TTC549 (cell line): Measurements from ENCODE around the gene GATM.
"Not testable (repeated sequence)": the region's sequence is repeated elsewhere in the genome, so short reads cannot be mapped to it uniquely, and the experiment has no call there.

Experiments used
- FAIRE-seq: peaks from 2 replicates; lab custom pipeline; 2012; peaks lifted over from hg19 to GRCh38; lab: Jason Lieb, UNC

Gene GATM

DNA sequence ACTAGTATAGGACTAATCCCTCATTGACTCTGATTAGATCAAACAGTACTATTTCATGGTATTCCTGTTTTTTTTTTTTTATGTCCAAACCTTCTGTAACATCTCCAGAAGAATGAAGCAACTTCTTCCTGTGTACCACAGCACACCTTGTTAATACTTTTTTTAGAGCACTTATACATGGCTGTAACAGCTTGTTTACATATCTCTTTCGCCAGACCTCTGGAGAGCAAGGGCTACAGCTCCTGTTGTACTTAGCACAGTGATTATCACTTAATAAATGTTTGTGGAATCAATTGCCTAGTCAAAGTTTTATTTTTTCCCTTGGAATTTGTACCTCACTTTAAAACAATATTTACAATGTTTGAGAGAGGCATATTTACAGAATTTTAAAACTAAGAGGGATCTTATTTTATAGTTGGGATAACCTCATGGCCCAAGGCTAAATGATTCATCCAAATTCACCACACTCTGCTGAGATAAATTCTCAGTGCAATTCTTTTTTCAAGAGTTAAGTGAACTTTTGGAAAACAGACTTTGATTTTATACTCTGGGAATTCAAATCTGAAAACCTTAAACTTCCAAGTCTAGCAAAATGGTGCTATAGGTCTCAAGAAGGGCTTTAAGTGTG, 9.2 kb upstream of the GATM start:
- no peak for FAIRE-seq

DNA sequence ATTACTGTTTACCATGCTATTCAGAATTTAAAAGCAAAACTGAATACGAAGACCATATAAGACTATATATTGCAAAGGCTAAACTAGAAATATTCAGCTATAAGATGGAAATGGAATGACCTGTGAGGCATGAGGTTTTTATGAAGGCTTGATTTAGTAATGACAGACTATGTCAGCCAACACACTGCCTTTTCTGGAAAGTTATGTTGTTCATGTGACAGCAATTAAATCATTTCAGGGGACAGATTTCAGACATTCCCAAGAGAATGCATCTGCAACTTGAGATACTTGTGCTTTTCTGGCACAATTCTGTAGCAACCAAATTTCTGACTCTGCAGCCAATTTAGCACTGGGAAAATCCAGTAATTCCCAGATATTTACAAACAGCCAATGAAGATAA, 8.6 kb upstream of the GATM start:
- FAIRE-seq = no peak

DNA sequence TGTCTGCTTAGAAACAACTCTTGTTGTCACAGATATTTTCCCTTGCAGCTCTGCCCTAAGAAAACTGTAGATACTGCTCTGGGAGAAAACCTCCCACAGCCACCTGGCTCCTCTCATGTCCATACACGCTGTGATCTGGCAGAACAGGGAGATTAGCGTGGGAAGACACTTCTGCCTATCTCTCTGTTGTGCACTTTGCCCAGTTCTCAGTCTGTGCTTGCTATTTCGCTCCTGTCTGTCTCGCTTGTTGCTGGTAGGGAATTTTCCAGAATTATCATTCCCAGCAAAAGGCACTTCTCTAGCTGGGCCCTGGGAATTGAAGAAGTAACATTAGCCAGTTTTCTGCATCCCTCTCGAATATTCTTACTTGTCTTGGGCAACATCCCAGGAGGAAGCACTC, 8.1 kb upstream of the GATM start:
- no peak for FAIRE-seq

DNA sequence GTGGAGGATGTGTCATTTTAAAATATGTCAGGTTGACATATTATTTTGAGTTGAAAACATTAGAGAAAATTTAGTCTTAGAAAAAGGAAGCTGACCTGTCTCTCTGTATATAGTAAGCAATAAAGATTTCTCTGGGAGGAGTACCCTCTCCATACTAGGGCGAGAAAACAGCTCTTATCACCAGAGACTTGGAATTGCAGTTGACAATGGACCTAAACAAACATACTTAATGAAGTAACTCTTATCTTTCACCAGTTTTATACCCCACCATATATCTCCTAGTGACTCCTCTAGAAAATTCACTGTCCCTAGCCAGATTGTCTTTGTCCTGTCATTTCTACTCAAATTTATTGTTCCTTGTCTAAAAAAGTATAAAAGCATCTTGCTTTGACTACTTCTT, 7.2 kb upstream of the GATM start:
- FAIRE-seq = no peak

DNA sequence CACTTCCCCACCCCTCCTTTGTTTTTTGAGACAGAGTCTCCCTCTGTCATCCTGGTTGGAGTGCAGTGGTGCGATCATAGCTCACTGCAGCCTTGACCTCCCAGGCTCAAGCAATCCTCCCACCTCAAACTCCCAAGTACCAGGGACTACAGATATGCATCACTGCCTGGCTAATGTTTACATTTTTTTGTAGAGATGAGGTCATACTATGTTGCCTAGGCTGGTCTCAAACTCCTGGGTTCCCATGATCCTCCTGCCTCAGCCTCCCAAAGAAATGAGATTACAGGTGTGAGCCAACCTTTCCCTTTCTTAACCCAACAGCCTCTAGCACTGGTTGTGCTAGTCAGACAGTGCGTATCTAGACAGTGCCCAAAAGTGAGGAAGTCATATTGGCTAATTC, 6.4 kb upstream of the GATM start:
- FAIRE-seq = no peak

DNA sequence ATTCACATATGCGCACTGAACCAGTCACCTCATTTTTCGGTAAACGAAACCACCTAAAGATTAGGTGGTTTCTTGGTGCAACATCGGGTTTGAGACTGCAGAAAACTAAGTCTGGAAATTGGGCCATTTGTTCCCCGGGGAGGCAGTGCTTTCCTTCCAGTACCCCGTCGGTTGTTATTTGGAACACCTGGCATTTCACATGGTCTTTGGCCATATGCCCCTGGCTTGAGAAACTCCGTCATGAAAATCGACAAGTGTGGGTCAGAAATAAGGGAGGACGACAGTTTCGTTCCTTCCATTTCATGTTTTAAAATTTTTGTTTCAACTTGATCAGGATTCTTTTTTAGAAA, 544 bp upstream of the GATM start:
- no peak for FAIRE-seq

DNA sequence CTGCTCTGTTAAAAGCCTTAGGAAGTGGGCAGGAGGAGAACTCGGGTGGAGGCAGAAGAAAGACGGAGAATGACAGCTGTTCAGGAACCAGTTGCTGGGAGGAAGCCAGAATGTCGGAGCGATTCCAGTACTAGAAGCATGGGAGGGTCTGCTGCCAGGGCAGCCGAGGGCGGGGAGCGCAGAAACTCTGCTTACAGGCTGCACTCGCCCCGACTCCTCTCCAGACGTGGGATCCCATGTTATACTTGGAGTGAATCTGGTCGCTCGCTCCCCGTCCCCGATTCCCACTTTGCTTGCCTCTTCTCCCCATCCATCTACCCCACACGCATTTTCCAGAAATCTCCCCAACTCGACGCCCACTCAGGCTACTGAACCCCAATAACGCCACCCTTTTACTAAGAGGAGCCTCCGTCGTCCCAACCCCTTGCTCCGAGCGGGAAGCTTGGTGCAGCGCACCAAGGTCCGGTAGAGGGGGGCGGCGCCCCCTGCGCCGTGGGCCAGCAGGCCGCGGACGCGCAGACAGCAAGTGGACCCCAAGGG, 665 bp downstream of the GATM start:
- FAIRE-seq = no peak

DNA sequence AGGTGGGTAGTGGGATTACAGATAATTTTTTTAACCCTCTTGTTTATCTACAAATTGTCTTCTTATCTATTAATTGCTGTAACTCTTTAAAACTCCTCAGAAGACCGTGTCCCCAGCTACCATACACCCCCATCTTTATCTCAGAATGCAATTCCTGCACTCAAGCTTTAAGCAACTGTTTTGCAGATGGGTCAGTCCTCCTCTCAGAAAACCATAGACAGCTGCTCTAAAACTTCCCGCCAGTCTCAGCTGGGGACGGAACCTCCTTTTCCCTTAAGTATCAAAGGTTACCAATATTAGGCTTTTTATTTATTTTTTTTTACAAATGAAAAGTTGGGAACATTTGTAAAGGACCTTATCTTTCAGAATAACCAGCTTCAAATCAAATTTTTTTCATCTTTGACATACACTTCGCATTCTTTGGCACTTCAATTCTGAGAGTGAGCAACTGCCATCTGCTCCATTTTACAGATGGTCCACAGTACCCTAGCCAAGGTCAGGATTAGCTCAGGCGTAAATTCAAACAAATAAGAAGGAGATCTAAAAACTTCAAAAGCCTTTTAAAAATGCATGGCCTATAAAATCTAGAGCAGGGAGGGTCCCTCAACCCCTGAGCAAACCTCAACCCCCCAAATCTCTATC, 1.3 kb downstream of the GATM start:
- FAIRE-seq = no peak

DNA sequence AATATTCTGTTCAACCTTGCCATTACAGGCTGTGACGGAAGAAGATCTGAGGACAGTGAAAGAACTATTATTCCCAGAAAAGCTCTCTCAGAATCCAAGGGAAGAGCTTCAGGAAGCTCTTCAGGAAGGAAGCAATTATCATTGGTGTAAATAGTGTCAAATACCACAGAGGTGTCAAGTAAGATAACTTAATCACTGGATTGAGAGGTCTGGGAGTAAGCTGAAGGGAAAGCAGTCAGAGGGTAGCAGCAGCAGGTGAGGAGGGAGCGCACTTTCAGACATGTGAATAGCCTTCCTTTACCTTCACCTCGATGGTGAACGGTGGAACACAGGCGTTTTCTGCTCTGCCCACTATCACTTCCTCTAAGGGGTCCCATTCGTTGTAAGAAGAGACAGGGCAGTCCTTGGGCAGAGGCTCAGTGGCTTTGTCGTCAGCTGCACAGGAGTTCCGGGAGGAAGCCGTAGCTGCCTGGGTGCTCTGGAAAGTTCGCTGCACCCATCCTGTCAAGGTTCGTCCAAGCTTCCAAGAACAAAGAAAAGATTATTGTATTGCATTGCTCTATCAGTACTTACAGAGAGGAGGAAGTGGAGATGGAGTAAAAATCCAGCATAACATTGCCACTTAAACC, 1.9 kb downstream of the GATM start:
- FAIRE-seq = no peak

DNA sequence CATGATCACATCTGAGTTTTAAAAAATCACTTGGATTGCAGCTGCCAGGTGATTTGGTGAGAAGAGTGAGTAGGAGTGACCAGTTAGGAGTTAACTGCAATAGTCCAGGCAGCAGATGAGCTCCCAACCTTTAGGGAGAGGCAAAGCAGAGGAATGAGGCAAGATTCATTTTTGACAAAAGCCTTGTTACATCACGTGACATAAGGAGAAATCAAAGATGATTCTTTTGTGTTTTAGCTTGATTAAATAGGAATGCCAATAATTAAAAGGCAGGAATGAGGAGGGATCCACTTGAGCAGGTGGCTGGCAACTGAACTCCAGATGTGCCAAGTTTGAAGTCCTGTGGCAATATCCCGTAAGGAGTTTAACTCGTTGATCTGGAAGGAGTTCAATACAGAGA, 2.5 kb downstream of the GATM start:
- no peak for FAIRE-seq

DNA sequence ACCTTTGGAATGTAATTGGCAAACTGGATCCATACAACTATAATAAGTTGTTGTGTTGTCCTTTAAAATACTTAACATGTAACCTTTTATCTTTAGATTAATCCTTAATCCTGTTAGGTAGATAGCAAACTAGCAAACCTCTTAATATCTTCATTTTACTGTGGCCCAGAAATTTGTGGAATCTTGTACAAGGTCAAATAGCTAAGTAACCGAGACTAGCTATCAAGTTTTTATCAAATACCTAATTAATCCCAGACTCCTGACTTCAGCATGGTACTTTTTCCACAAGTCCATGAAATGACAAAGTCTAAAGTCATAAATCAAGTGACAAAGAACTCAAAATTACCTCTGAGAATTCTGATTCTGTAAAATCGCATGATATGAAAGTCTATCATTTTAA, 4.4 kb downstream of the GATM start:
- no peak for FAIRE-seq

DNA sequence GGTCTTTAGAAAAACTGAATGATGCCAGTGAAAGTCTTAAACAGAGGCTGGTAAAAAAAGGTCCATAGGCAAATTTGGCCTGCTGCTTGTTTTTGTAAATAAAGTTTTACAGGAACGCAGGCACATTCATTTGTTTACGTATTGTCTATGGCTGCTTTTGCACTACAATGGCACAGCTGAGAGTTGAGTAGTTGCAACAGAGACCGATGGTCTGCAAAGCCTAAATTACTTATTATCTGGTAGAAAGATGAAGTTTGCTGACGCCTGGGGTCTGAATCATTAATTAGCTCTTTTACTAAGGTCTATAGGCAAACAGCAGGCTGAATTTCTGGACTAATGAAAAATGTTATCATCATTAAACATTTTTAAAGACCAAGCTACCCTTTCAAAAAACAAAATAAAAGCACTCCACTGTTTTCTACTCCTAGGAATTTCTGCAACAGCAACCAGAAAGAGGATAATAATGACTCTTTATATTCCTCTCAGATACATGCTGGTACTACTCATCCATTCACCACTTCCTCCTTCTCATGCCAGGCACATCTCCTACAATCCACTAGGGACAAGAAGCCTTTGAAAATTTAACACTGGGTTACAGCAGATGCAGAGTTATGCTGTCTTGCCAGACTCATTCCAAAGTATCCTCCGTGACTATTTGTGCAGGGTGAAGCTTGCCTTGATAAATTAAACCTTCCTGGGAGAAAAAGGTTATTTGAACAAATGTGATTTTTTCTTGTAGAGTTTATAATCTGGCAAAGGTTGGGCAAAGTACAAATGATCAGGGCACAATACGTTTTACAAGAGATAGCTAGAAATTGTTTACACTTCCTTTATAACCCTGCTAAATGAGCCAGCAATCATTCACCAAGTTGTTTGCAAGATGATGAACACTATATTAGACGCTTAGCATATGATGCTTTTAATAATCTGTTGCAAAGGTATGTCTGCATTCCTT, 6.0 kb downstream of the GATM start:
- FAIRE-seq = no peak

DNA sequence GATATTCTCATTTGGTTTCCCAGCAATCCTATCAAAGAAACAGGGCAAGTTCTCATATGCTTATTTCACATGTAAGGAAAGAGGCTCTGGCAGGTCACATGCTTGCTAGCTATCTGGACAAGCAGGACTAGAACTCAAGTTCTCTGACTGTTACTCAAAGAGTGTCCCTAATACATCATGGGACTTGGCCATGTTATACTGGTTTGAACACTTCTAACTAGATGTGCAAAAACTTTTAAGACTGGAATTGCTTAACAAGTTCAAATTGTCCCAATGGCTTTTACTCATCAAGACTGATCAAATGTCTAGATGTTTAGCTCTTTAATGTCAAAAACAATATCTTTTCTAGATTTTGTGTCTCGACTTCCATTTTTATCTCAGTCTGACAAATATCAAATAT, 6.8 kb downstream of the GATM start:
- FAIRE-seq = no peak

DNA sequence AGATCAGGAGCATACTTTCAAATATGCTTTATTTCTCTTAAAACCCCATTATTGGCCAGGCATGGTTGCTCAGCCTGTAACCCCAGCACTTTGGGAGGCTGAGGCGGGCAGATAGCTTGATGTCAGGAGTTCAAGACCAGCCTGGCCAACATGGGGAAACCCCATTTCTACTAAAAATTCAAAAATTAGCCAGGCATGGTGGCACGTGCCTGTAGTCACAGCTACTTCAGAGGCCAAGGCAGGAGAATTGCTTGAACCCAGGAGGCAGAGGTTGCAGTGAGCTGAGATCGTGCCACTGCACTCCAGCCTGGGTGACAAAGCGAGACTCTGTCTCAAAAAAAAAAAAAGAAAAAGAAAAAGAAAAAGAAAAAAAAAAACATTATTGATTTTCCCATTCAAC, 8.3 kb downstream of the GATM start:
- not testable (repeated sequence) for FAIRE-seq

DNA sequence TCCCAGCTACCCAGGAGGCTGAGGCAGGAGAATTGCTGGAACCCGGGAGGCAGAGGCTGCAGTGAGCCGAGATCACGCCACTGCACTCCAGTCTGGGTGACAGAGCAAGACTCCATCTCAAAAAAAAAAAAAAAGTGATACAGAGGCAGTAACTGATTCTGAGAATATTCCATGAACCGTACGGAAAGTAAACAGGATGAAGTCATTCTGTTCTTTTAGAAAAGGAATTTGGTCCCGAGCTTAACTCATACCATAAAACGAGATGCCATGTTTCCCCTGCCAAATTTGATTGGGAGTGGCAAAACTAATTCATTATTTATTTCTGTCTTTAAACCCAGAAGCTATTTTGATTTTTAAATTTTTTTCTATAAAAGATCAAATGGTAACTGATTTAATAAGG, 11.1 kb downstream of the GATM start:
- not testable (repeated sequence) for FAIRE-seq

DNA sequence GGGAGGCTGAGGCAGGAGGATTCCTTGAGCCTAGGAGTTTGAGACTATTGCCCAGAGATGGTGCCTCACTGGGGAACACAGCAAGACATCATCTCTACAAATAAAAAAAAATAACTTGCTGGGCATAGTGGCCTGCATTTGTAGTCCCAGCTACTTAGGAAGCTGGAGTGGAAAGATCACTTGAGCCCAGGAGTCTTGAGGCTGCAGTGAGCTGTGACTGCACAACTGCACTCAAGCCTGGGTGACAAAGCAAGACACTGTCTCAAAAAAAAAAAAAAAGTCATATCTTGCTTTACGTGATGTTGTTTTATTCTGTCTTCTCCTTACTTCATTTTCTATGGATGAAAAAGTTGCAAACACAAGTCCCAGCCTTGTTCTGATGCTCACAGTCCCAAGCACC, 14.1 kb downstream of the GATM start:
- no peak for FAIRE-seq

DNA sequence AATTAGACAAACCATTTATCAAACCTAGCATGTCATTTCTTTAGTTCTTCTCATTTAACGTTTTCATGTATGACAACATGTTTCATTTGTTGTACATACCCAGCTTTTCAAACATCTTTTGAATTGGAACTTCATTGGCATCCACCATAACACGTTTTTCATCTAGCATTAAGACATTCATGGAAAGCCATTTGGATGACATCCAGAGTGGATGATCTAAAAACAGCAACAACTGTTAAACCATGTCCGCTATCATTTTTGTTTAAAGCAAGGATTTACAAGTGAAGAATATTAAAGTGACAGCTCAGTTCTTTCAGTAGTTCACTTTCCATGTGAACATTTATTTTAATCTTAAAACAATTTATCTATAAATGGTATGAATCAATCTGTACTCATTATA, 14.5 kb downstream of the GATM start:
- no peak for FAIRE-seq

DNA sequence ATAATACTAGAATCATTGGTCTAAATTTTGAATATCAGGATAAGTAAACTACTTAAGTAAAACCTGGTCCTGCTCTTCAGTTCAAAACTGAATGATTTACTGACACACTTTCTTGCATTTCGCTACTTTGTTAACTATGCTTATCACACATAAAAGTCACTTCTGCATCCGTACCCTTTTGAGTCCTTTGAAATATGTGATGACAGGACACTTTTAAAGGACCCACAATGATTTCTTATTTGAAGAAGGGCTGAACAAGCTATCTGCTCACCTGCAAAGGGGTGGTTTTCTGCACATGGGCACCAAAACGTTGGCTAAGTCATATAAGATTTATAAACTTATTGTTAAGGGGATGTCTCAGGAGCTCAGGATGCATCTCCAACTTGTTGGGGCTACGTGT, 15.0 kb downstream of the GATM start:
- FAIRE-seq = no peak

DNA sequence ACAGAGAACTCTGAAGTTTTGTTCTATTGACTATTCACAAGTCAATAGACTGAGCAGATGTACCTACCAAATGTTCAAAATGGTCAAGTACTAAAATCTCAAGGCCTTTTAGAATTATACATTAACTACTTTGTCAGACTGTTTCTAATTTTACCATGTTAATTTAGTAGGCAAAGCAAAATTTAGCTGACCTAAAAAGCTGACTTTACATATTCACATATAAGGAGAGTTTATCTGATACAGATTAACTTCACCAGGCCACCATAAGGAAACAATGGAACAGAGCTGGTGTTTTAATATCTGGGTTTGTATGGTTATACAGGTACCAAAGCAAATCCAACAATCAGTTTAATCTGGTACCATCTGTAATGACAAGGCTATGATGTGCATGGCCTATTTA, 15.9 kb downstream of the GATM start:
- FAIRE-seq = no peak

DNA sequence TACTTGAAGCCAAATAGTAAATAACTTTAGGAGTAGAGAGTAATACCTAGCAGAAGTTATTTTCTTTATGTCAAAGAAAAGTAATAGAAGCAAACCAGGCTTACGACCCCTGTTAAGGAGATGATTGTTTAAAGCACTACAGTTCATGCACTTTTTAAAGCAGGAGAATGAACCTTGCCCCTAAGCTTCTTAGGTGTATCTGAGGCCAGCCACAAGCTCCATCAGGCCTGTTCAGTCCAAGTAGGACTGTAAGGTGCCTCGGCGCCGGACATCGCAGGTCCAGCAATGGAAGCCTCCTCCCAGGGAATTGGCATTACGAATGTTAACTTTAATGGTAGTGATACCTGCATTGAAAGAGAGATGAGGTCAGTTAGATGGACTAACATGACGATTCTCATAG, 16.5 kb downstream of the GATM start:
- no peak for FAIRE-seq

DNA sequence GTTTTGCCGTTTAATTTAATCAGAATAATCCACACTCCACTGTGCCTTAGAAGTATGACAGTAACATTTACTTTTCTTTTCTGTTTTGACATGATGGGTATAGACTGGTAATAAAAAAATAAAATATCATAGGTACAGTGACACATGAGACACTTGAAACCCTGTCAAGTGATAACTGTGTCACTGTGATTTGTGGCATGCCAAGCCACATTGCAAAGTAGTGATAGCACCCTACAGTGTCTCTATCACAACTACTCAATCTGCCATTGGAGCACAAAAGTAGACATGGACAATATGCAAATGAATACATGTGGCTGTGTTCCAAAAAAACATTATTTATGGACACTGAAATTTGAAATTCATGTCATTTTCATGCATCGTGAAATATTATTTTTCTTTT, 22.5 kb downstream of the GATM start:
- no peak for FAIRE-seq

DNA sequence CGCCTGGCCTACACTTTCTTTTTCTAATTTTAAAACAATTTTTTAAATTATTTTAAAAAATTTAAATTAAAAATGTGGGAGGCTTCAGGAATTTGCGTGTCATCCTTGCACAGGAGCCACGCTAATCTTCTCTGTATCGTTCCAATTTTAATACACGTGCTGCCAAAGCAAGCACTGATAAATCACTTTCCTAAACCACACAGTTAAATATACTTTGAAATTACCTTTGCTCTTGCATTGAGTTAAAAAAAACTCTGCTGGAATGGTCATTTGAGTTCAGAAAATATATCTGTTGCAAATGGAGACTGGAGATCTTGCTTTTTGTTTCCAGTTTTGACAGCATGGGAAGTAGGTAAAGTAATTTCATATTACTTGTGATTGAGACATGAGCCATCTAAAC, 23.6 kb downstream of the GATM start:
- no peak for FAIRE-seq

DNA sequence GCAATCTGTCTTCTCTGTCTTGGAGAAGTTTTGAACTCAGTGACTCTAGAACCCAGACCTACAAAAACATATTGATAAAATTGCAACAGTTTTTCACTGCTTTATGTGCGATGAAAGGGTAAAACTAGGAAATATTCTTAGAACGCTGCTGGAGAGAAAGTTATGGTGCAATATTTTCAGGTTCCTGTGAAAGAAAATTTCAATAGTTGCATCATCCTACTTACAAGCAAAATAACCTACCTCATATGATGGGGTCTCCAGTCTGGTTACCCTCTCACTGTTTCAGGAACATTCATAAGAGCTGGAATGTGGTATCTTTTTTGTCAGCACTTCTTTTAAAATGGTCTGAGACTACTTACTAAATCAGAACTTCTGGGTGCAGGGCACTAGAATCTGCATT, 27.1 kb downstream of the GATM start:
- no peak for FAIRE-seq
